K562 (cell line): ENCODE data around the gene P2RY10. TPM values are rescaled to one million over a fixed set of nuclear protein-coding genes. Genes with fewer than 3 reads are reported as not detected.

Experiments used
- ATF3 ChIP-seq, 2 experiments: fragments of 450-650 bp in 1 of 2; sonication (generic) in 1 of 2; formaldehyde crosslinking in 1 of 2; IDR thresholded peaks in 1 of 2; conservative IDR thresholded peaks in 1 of 2; 2 replicates each; pipeline versions ENCODE4 v1.6.1 to v1.8.1; 2016 to 2023; ENCODE audit warnings: mild to moderate bottlenecking in 2 of 2, moderate library complexity in 2 of 2, inconsistent platforms in 1 of 2, missing genetic modification reagents in 1 of 2
- HDAC2 ChIP-seq: fragments of 450-650 bp; IDR thresholded peaks from 2 replicates; pipeline ENCODE4 v1.6.1; 2016; ENCODE audit warnings: mild to moderate bottlenecking
- HNRNPUL1 ChIP-seq: fragments of 200-400 bp; formaldehyde crosslinking; IDR thresholded peaks from 2 replicates; pipeline ENCODE4 v1.6.1; 2017; ENCODE audit warnings: low read length
- MYC ChIP-seq, 2 experiments: fragments of 250-450 bp in 1 of 2; sonication (Bioruptor Pico) in 1 of 2; IDR thresholded peaks; 2 replicates each; pipeline versions ENCODE4 v1.5.1 to v1.6.1; 2012 to 2021; ENCODE audit warnings: low read depth in 2 of 2, borderline replicate concordance in 1 of 2, improper control_type of control experiment in 1 of 2, low read length in 1 of 2, mild to moderate bottlenecking in 1 of 2, moderate library complexity in 1 of 2
- NFRKB ChIP-seq: fragments of 450-650 bp; IDR thresholded peaks from 2 replicates; pipeline ENCODE4 v1.6.1; 2016; ENCODE audit warnings: low read depth
- POLR3G ChIP-seq: IDR thresholded peaks from 2 replicates; pipeline ENCODE4 v1.6.1; 2011; ENCODE audit not compliant: insufficient read length, insufficient replicate concordance; ENCODE audit errors: extremely low read depth
- YY1 ChIP-seq, 3 experiments: IDR thresholded peaks; 2 replicates each; pipeline ENCODE4 v1.6.1; 2011; ENCODE audit warnings: low read length in 2 of 3, mild to moderate bottlenecking in 2 of 3, moderate library complexity in 2 of 3, borderline replicate concordance in 1 of 3, control low read depth in 1 of 3, low read depth in 1 of 3; ENCODE audit not compliant: insufficient read depth in 3 of 3, insufficient replicate concordance in 2 of 3, control insufficient read depth in 1 of 3, insufficient read length in 1 of 3; ENCODE audit errors: extremely low read depth in 1 of 3
- ZHX1 ChIP-seq: fragments of 150-350 bp; conservative IDR thresholded peaks from 2 replicates; pipeline ENCODE4 v1.6.1; 2014; ENCODE audit warnings: low read length
- ZNF263 ChIP-seq: sonication (generic); formaldehyde crosslinking; IDR thresholded peaks from 2 replicates; pipeline ENCODE4 v1.8.0; 2022; ENCODE audit warnings: mild to moderate bottlenecking, missing genetic modification reagents, borderline replicate concordance
- polyA plus RNA-seq, 8 experiments: library from polyadenylated mRNA; depleted of rRNA in 4 of 8; stranded (reverse) in 5 of 8; unstranded in 3 of 8; fragments of >200 nt; fragmentation: Nextera tagmentation in 2 of 8; fragmentation: Illumina TruSeq in 1 of 8; extraction: Ambion mirVana in 2 of 8; extraction: Trizol in 1 of 8; gene quantifications; 2 replicates each; pipeline versions ENCODE4 v1.2.1 to v1.2.3, GENCODE V29; 2011 to 2014; ENCODE audit warnings: inconsistent platforms in 1 of 8, missing spikeins in 1 of 8
- total RNA-seq, 7 experiments: library from RNA; depleted of rRNA in 6 of 7; stranded (reverse); fragments of >200 nt in 6 of 7; fragmentation: Illumina TruSeq in 2 of 7; extraction: Trizol in 2 of 7; gene quantifications; 2 replicates each; pipeline versions ENCODE4 v1.2.1 to v1.2.3, GENCODE V29; 2011 to 2021; ENCODE audit warnings: low replicate concordance in 1 of 7

The P2RY10 gene
- total and polyA plus RNA-seq, 9 of the 15 experiments (the other 6 are each of a cell fraction or from before 2014, with no cell fraction given) = 0.13 TPM; not detected in 8

- no peak for TF ChIP-seq ZHX1
- TF ChIP-seq MYC (IDR thresholded peaks at IDR 0.05; ENCODE audit: low read depth, low read length) = no peak
- no peak for TF ChIP-seq MYC (CRISPR knock-in tag; IDR thresholded peaks at IDR 0.05; ENCODE audit: borderline replicate concordance, low read depth)
- no peak for TF ChIP-seq ATF3 (IDR thresholded peaks at IDR 0.05)
- TF ChIP-seq ATF3 (CRISPR knock-in tag; conservative IDR thresholded peaks at IDR 0.05) = no peak
- TF ChIP-seq ZNF263 = no peak
- no peak for TF ChIP-seq HNRNPUL1
- no peak for TF ChIP-seq POLR3G
- no peak for TF ChIP-seq HDAC2
- no peak for TF ChIP-seq YY1 (IDR thresholded peaks at IDR 0.05; ENCODE audit: borderline replicate concordance in 1 of 3, control insufficient read depth in 1 of 3, extremely low read depth in 1 of 3, insufficient read depth in 3 of 3, insufficient read length in 1 of 3, insufficient replicate concordance in 2 of 3, low read depth in 1 of 3, low read length in 2 of 3)
- no peak for TF ChIP-seq NFRKB
Observed at GRCh38 chrX:78979789-78980464, 34.7 kb downstream of the P2RY10 start (continued).
